PC-9 (cell line): ENCODE data around the gene TMEM126A.

Experiments
- CTCF ChIP-seq: fragments of 200-600 bp; sonication (generic); conservative IDR thresholded peaks from 2 replicates; pipeline ENCODE4 v1.6.1; 2017; ENCODE audit warnings: mixed run types, antibody characterized with exemption, mild to moderate bottlenecking, moderate library complexity
- EZH2 ChIP-seq: fragments of 200-600 bp; sonication (generic); IDR thresholded peaks from 2 replicates; pipeline ENCODE4 v1.8.0; 2017; ENCODE audit warnings: antibody characterized with exemption, low read depth

GRCh38 chr11:85685820-85686459, 38.2 kb downstream of the TMEM126A start, which contains the start of gene CCDC89:
- TF ChIP-seq CTCF (no peak), EZH2 (no peak)
